ENCODE data around the gene RNU11.
"Not testable (repeated sequence)": the region's sequence is repeated elsewhere in the genome, so short reads cannot be mapped to it uniquely, and the experiment has no call there.

Gene RNU11

DNA sequence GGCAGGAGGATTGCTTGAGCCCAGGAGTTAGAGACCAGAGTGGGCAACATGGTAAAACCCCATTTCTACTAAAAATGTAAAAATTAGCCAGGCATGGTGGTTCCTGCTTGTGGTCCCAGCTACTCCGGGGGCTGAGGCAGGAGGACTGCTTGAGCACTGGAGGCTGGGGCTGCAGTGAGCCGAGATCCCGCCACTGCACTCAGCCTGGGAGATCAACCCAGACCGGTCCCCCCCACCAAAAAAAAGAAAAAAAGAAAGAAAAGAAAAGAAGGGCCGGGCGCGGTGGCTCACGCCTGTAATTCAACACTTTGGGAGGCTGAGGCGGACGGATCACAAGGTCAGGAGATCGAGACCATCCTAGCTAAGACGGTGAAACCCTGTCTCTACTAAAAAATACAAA is 18.4 kb downstream of the RNU11 start:
- no peak for DNase-seq

- peak; percentile 81 to 89 for DNase-seq
These were observed 20.0 kb downstream of the RNU11 start, which contains the start of gene GMEB1 for GRCh38 chr1:28668191-28668955. TSS of gene GMEB1 (plus strand) at chr1:28668784. CDS start at chr1:28683613, 14,829 bp downstream.

DNA sequence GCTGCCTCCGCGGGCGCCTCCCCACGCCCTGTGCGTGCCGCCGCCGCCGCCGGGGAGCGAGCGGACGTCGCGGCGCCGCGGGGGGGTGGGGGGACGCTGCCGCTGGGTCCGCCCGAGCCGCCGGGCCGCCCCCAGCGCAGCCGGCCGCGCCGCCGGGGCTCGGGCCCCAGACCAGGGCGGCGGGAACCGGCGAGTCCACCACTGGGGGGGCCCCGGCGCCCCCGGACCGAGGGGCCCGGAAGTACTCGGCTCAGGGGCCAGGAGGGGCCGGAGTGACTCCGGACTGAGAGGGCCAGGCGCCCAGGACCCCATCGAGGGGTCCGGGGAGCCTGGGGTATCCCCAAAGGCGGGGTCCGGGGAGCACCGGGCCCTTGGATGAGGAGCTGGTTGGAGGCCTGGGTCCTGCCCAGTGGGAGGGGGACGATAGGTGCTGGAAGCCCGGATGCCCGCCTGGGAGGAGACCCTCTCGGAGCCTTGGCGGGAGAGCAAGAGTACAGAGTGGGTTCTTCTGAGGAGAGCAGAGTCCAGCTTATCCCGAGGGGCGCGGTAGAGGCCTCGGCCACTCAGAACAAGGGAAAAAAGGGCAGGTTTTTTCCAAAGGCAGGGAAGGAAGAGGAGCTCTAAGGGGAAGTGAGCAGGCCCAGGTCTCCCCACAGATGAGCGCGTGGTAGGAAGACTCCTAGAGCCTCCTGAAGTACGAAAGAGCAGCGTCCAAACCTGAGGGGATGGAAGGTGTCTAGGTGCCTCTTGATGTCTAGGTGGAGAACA is 20.7 kb downstream of the RNU11 start:
- peak; percentile 9 to 36 for DNase-seq

- no peak for DNase-seq
These were observed 22.9 kb downstream of the RNU11 start for GRCh38 chr1:28671254-28671780.

DNA sequence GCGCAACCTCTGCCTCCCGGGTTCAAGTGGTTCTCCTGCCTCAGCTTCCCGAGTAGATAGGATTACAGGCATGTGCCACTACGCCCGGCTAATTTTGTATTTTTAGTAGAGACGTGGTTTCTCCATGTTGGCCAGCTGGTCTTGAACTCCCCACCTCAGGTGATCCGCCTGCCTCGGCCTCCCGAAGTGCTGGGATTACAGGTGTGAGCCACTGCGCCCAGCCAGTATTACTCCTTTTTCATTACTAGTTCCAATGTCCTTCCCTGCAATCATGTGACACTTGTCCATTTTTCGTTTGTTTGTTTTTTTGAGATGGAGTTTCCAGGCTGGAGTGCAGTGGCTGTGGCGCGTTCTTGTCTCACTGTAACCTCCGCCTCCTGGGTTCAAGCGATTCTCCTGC is 24.6 kb downstream of the RNU11 start:
- DNase-seq: not testable (repeated sequence)

GRCh38 chr1:28675924-28676257 is 27.5 kb downstream of the RNU11 start:
- no peak for DNase-seq

- no peak for DNase-seq
These were observed 31.8 kb downstream of the RNU11 start for GRCh38 chr1:28680151-28680550.

DNA sequence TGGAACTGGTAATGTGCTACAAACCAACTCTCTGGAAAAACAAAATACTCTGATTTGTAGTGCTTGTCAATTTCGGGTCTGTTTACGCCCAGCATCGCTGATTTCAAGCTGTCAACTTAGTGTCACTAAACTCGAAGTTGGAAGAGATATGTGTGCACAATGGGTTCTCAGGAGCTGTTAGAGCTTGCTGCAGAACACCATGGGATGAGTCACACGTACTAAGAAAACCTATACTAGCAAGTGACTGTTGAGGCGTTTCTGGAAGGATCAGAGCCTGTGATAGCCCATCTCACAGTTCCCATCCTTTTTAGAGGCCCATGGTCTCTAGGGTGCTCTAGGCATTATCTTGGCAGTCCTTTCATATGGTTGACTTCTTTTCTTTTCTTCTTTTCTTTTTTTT is 34.4 kb downstream of the RNU11 start:
- DNase-seq: no peak

DNA sequence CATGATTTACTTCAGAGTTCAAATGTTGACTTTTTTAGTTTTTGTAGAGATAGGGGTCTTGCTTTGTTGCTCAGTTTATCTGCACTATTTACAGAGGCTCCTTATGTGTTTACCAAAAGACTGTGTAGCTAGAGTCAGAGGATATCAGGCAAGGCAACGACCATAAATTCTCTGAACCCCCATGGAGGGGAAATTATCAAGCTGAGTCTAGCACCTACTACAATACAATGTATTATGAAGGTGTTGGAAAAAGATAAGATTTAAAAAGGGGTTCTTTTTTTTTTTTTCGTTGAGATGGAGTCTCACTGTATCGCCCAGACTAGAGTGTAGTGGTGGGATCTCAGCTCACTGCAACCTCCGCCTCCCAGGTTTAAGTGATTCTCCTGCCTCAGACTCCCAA is 36.5 kb downstream of the RNU11 start:
- DNase-seq: no peak

DNA sequence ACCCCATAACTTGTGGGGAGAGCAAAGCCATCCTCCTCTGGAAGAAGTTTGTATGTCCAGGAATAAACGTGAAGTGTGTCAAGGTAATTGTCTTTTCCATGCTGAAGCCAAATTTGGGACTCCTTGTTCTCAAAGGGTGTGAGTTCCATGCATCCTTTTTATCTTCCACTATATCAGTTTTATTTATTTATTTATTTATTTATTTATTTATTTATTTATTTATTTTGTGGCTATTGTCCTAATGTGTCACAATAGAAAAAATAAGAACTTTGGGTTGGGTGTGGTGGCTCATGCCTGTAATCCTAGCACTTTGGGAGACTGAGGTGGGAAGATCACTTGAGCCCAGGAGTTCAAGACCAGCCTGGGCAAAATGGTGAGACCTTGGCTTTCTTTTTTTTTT is 43.2 kb downstream of the RNU11 start:
- not testable (repeated sequence) for DNase-seq
